Glomerular endothelial cell (primary cell): ENCODE measurements around the gene MDM4. TPM values are rescaled to one million over a fixed set of nuclear protein-coding genes. Genes with fewer than 3 reads are reported as not detected.
"Not testable (repeated sequence)": the region's sequence is repeated elsewhere in the genome, so short reads cannot be mapped to it uniquely, and the experiment has no call there.

Source experiments
- DNase-seq: peaks from one replicate; pipeline ENCODE4 v3.0.0-alpha.2; 2011; ENCODE audit warnings: low read depth, low spot score; ENCODE audit errors: extremely low read depth
- total RNA-seq: library from RNA; depleted of rRNA; stranded (reverse); fragments of >200 nt; gene quantifications from 2 replicates; pipeline ENCODE4 v1.2.3, GENCODE V29; 2015

Gene MDM4
- 6.7 and 28.9 TPM in 2 replicates for total RNA-seq

- DNase-seq = no peak
These were observed at the start of gene MDM4 for GRCh38 chr1:204516180-204516879. TSS of gene MDM4 (plus strand) at chr1:204516406. CDS start at chr1:204525519, 9,113 bp downstream.

GRCh38 chr1:204466416-204467405 is 49.5 kb upstream of the MDM4 start:
- no peak for DNase-seq

- no peak for DNase-seq
These were observed 48.0 kb upstream of the MDM4 start for GRCh38 chr1:204468206-204468605.

- no peak for DNase-seq
These were observed 47.4 kb upstream of the MDM4 start for GRCh38 chr1:204468766-204469302.

GRCh38 chr1:204469304-204469703 is 46.9 kb upstream of the MDM4 start:
- no peak for DNase-seq

GRCh38 chr1:204471687-204472086 is 44.5 kb upstream of the MDM4 start:
- DNase-seq = no peak

- DNase-seq = no peak
These were observed 43.5 kb upstream of the MDM4 start for GRCh38 chr1:204472660-204473059.

- DNase-seq = no peak
These were observed 42.7 kb upstream of the MDM4 start for GRCh38 chr1:204473400-204473965.

- no peak for DNase-seq
These were observed 40.4 kb upstream of the MDM4 start for GRCh38 chr1:204475656-204476432.

- DNase-seq = no peak
These were observed 39.6 kb upstream of the MDM4 start for GRCh38 chr1:204476563-204476962.

GRCh38 chr1:204477036-204477740 is 39.0 kb upstream of the MDM4 start:
- DNase-seq = no peak

- no peak for DNase-seq
These were observed 37.9 kb upstream of the MDM4 start for GRCh38 chr1:204478172-204478899.

GRCh38 chr1:204478921-204479320 is 37.3 kb upstream of the MDM4 start:
- DNase-seq = no peak

- DNase-seq = no peak
These were observed 36.6 kb upstream of the MDM4 start for GRCh38 chr1:204479387-204480136.

GRCh38 chr1:204480515-204480914 is 35.7 kb upstream of the MDM4 start:
- DNase-seq = no peak

GRCh38 chr1:204483791-204484190 is 32.4 kb upstream of the MDM4 start:
- no peak for DNase-seq

- DNase-seq = not testable (repeated sequence)
These were observed 29.5 kb upstream of the MDM4 start for GRCh38 chr1:204486513-204487255.

GRCh38 chr1:204487256-204487615 is 29.0 kb upstream of the MDM4 start:
- no peak for DNase-seq
